T-cell (primary cell): Measurements from ENCODE around the gene FOXG1. TPM values are rescaled to one million over a fixed set of nuclear protein-coding genes. Genes with fewer than 3 reads are reported as not detected.

Source experiments
- ATAC-seq, 4 experiments: fragments of 200-7000 bp in 3 of 4; fragments of 150-1000 bp in 1 of 4; cut with Tn5 transposase; replicated peaks in 1 of 4; 1 replicate in 3 of 4; 2 replicates in 1 of 4; pipeline ENCODE4 v1.10.0; 2021; ENCODE audit warnings: moderate library complexity in 3 of 4, mild to moderate bottlenecking in 2 of 4, moderate number of reproducible peaks in 1 of 4
- CTCF ChIA-PET, 2 donors: fragments of 300-600 bp; sonication (Branson Sonifier 250); formaldehyde crosslinking; loops; one replicate each; lab custom pipeline; 2022; ENCODE audit warnings: antibody characterized with exemption in 2 of 2; lab: Charles Lee
- POLR2A ChIA-PET, 2 donors: fragments of 300-600 bp; sonication (Branson Sonifier 250); formaldehyde crosslinking; loops; one replicate each; lab custom pipeline; 2022; ENCODE audit warnings: antibody characterized with exemption in 2 of 2; lab: Charles Lee
- DNase-seq, 35 experiments: peaks; one replicate each; pipeline versions ENCODE4 v3.0.0 to v3.0.0-alpha.2; 2013 to 2023
- H3K27ac ChIP-seq: one replicate; pipeline ENCODE4 v1.5.1; 2013; ENCODE audit warnings: low read length
- H3K27me3 ChIP-seq, 2 experiments: replicated peaks in 1 of 2; 1 replicate in 1 of 2; 2 replicates in 1 of 2; pipeline versions ENCODE4 v1.6.1 to v1.7.0; 2013; ENCODE audit warnings: low read length in 1 of 2, mixed read lengths in 1 of 2; ENCODE audit not compliant: control insufficient read depth in 2 of 2, insufficient read depth in 2 of 2; ENCODE audit errors: extremely low read depth in 1 of 2
- H3K36me3 ChIP-seq, 2 donors: 1 replicate in 1 of 2; 2 replicates in 1 of 2; pipeline versions ENCODE4 v1.6.1 to v1.7.0; 2013; ENCODE audit warnings: low read length in 1 of 2; ENCODE audit not compliant: control insufficient read depth in 2 of 2, insufficient read depth in 1 of 2; ENCODE audit errors: extremely low read depth in 1 of 2
- H3K4me1 ChIP-seq, 2 experiments: 1 replicate in 1 of 2; 2 replicates in 1 of 2; pipeline versions ENCODE4 v1.6.1 to v1.7.0; 2013; ENCODE audit warnings: low read length in 2 of 2, mixed read lengths in 1 of 2; ENCODE audit not compliant: insufficient read depth in 2 of 2, control insufficient read depth in 1 of 2; ENCODE audit errors: extremely low read depth in 1 of 2
- H3K4me3 ChIP-seq, 2 donors: 1 replicate in 1 of 2; 2 replicates in 1 of 2; pipeline versions ENCODE4 v1.5.1 to v1.7.0; 2013; ENCODE audit warnings: mild to moderate bottlenecking in 2 of 2, low read length in 1 of 2, moderate library complexity in 1 of 2; ENCODE audit not compliant: control insufficient read depth in 1 of 2; ENCODE audit errors: extremely low read depth in 1 of 2
- H3K9me3 ChIP-seq: 2 replicates; pipeline ENCODE4 v1.7.0; 2013
- H3K27ac Mint-ChIP-seq, 2 donors: one replicate each; pipeline ENCODE4 v1.8.0; 2020 to 2021; ENCODE audit warnings: mild to moderate bottlenecking in 2 of 2, mixed read lengths in 2 of 2
- H3K27me3 Mint-ChIP-seq, 2 donors: one replicate each; pipeline ENCODE4 v1.8.0; 2021 to 2022; ENCODE audit warnings: mixed read lengths in 2 of 2
- H3K36me3 Mint-ChIP-seq: one replicate; pipeline ENCODE4 v1.8.0; 2021; ENCODE audit warnings: mixed read lengths
- H3K4me1 Mint-ChIP-seq, 3 donors: one replicate each; pipeline ENCODE4 v1.8.0; 2020 to 2022; ENCODE audit warnings: mixed read lengths in 3 of 3, mild to moderate bottlenecking in 1 of 3
- H3K4me3 Mint-ChIP-seq, 3 donors: one replicate each; pipeline ENCODE4 v1.8.0; 2020 to 2022; ENCODE audit warnings: mild to moderate bottlenecking in 3 of 3, mixed read lengths in 3 of 3, moderate library complexity in 3 of 3
- H3K9me3 Mint-ChIP-seq, 3 donors: one replicate each; pipeline ENCODE4 v1.8.0; 2020 to 2022; ENCODE audit warnings: mixed read lengths in 3 of 3
- WGBS: methylation state at CpG from one replicate; pipeline ENCODE4 v1.1.5; 2013; ENCODE audit warnings: missing lambda C conversion rate; ENCODE audit not compliant: insufficient coverage; 5-methylcytosine and 5-hydroxymethylcytosine counted together
- total RNA-seq, 35 experiments: library from RNA in 6 of 35; stranded (reverse) in 6 of 35; fragments of 120-200 nt in 1 of 35; gene quantifications; one replicate each; pipeline versions ENCODE4 v1.2.1 to v1.2.4 and lab custom pipeline; 2013 to 2026

FOXG1 gene
- total RNA-seq, 5 donors from 2014 or later (not counting 1 experiment from before 2014, with no cell fraction given): not detected

GRCh38 chr14:28765169-28765830 lies 1.3 kb upstream of the FOXG1 start:
- Histone ChIP-seq H3K4me1 (peaks cover 0 to 11% of the 10 kb centered on the region in 2 experiments), H3K27ac (no peak overlapping the region), H3K36me3 (no peaks in the 10 kb centered on the region), H3K27me3 (peaks cover 12 to 43% of the 10 kb centered on the region in 2 experiments), H3K4me3 (no peak overlapping the region), H3K9me3 (no peaks in the 10 kb centered on the region)
- no peak for DNase-seq
- H3K27me3 Mint-ChIP-seq: peaks cover 56 to 68% of the 10 kb centered on the region in 2 donors
- 9% methylated on average over 16 of the region's 27 CpGs for WGBS
- H3K9me3 Mint-ChIP-seq: peaks cover 0 to 3% (median 2%) of the 10 kb centered on the region in 3 donors
- POLR2A ChIA-PET: no interaction called here
- H3K27ac Mint-ChIP-seq: no peak overlapping the region
- H3K4me3 Mint-ChIP-seq: peak overlapping the region in 1 of 3 donors; percentile 78
- H3K4me1 Mint-ChIP-seq: peaks cover 11 to 19% (median 15%) of the 10 kb centered on the region in 3 donors
- CTCF ChIA-PET: no interaction called here
- no peak for ATAC-seq
- peaks cover 4% of the 10 kb centered on the region for H3K36me3 Mint-ChIP-seq

GRCh38 chr14:28765831-28766468 lies 637 bp upstream of the FOXG1 start:
- Histone ChIP-seq H3K9me3 (no peaks in the 10 kb centered on the region), H3K27me3 (peaks cover 12 to 42% of the 10 kb centered on the region in 2 experiments), H3K4me3 (peak overlapping the region in 1 of 2 donors; percentile 54), H3K4me1 (peaks cover 0 to 11% of the 10 kb centered on the region in 2 experiments), H3K27ac (no peak overlapping the region), H3K36me3 (no peaks in the 10 kb centered on the region)
- Mint-ChIP-seq H3K27ac (no peak overlapping the region), H3K36me3 (peaks cover 4% of the 10 kb centered on the region), H3K9me3 (peaks cover 0 to 3% (median 0%) of the 10 kb centered on the region in 3 donors), H3K27me3 (peaks cover 56 to 67% of the 10 kb centered on the region in 2 donors), H3K4me3 (peak overlapping the region; percentile 6 to 78 (median 25)), H3K4me1 (peaks cover 11 to 19% (median 15%) of the 10 kb centered on the region in 3 donors)
- no peak for DNase-seq
- POLR2A ChIA-PET: no interaction called here
- CTCF ChIA-PET: no interaction called here
- 6% methylated on average over 28 of the region's 33 CpGs for WGBS
- no peak for ATAC-seq

DNA sequence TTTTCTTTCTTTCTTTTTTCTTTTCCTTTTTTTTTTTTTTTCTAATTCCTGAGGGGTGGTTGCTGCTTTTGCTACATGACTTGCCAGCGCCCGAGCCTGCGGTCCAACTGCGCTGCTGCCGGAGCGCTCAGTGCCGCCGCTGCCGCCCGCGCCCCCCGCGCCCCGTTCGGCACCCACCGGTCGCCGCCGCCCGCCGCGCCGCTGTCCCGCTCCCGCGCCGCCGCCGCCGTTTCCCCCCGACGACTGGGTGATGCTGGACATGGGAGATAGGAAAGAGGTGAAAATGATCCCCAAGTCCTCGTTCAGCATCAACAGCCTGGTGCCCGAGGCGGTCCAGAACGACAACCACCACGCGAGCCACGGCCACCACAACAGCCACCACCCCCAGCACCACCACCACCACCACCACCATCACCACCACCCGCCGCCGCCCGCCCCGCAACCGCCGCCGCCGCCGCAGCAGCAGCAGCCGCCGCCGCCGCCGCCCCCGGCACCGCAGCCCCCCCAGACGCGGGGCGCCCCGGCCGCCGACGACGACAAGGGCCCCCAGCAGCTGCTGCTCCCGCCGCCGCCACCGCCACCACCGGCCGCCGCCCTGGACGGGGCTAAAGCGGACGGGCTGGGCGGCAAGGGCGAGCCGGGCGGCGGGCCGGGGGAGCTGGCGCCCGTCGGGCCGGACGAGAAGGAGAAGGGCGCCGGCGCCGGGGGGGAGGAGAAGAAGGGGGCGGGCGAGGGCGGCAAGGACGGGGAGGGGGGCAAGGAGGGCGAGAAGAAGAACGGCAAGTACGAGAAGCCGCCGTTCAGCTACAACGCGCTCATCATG lies 654 bp downstream of the FOXG1 start:
- Mint-ChIP-seq H3K36me3 (peaks cover 4% of the 10 kb centered on the region), H3K9me3 (no peaks in the 10 kb centered on the region), H3K4me1 (peaks cover 11 to 19% (median 15%) of the 10 kb centered on the region in 3 donors), H3K27ac (no peak overlapping the region), H3K4me3 (peak overlapping the region in 2 of 3 donors; percentile 44 to 78), H3K27me3 (peaks cover 46 to 56% of the 10 kb centered on the region in 2 donors)
- no peak for ATAC-seq
- DNase-seq: no peak
- Histone ChIP-seq H3K9me3 (no peaks in the 10 kb centered on the region), H3K36me3 (no peaks in the 10 kb centered on the region), H3K27me3 (peaks cover 9 to 33% of the 10 kb centered on the region in 2 experiments), H3K4me1 (peaks cover 0 to 11% of the 10 kb centered on the region in 2 experiments), H3K4me3 (no peak overlapping the region), H3K27ac (no peak overlapping the region)
- ChIA-PET POLR2A (no interaction called here), CTCF (no interaction called here)
- 15% methylated on average over 25 of the region's 100 CpGs for WGBS

DNA sequence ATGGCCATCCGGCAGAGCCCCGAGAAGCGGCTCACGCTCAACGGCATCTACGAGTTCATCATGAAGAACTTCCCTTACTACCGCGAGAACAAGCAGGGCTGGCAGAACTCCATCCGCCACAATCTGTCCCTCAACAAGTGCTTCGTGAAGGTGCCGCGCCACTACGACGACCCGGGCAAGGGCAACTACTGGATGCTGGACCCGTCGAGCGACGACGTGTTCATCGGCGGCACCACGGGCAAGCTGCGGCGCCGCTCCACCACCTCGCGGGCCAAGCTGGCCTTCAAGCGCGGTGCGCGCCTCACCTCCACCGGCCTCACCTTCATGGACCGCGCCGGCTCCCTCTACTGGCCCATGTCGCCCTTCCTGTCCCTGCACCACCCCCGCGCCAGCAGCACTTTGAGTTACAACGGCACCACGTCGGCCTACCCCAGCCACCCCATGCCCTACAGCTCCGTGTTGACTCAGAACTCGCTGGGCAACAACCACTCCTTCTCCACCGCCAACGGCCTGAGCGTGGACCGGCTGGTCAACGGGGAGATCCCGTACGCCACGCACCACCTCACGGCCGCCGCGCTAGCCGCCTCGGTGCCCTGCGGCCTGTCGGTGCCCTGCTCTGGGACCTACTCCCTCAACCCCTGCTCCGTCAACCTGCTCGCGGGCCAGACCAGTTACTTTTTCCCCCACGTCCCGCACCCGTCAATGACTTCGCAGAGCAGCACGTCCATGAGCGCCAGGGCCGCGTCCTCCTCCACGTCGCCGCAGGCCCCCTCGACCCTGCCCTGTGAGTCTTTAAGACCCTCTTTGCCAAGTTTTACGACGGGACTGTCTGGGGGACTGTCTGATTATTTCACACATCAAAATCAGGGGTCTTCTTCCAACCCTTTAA lies 1.5 kb downstream of the FOXG1 start:
- Mint-ChIP-seq H3K27ac (peak overlapping the region in 1 of 2 donors; percentile 31), H3K36me3 (peaks cover 4% of the 10 kb centered on the region), H3K9me3 (peaks cover 0 to 5% (median 1%) of the 10 kb centered on the region in 3 donors), H3K4me1 (peaks cover 11 to 19% (median 15%) of the 10 kb centered on the region in 3 donors), H3K4me3 (peak overlapping the region in 2 of 3 donors; percentile 44 to 66), H3K27me3 (peaks cover 47 to 58% of the 10 kb centered on the region in 2 donors)
- WGBS: 21% methylated on average over 75 of the region's 77 CpGs
- Histone ChIP-seq H3K4me1 (peaks cover 0 to 11% of the 10 kb centered on the region in 2 experiments), H3K9me3 (no peaks in the 10 kb centered on the region), H3K27ac (no peak overlapping the region), H3K27me3 (peaks cover 11 to 33% of the 10 kb centered on the region in 2 experiments), H3K4me3 (no peak overlapping the region), H3K36me3 (no peaks in the 10 kb centered on the region)
- ChIA-PET CTCF (no interaction called here), POLR2A (no interaction called here)
- DNase-seq (no peak), ATAC-seq (no peak)

- H3K27me3 Mint-ChIP-seq: peaks cover 51 to 63% of the 10 kb centered on the region in 2 donors
- Histone ChIP-seq H3K4me3 (no peak overlapping the region), H3K27ac (no peak overlapping the region), H3K27me3 (peaks cover 14 to 38% of the 10 kb centered on the region in 2 experiments), H3K36me3 (no peaks in the 10 kb centered on the region), H3K9me3 (no peaks in the 10 kb centered on the region), H3K4me1 (peaks cover 0 to 11% of the 10 kb centered on the region in 2 experiments)
- DNase-seq: no peak
- ChIA-PET CTCF (no interaction called here), POLR2A (no interaction called here)
- H3K36me3 Mint-ChIP-seq: peaks cover 4% of the 10 kb centered on the region
- no peak overlapping the region for H3K4me3 Mint-ChIP-seq
- no peak for ATAC-seq
- H3K4me1 Mint-ChIP-seq: peaks cover 11 to 19% (median 15%) of the 10 kb centered on the region in 3 donors
- no peak overlapping the region for H3K27ac Mint-ChIP-seq
- no CpG with 5 or more reads among the region's 4 CpGs for WGBS
- peaks cover 0 to 9% (median 5%) of the 10 kb centered on the region in 3 donors for H3K9me3 Mint-ChIP-seq
These were observed 2.8 kb downstream of the FOXG1 start for GRCh38 chr14:28769276-28769880.
